ENCODE results near the gene AMMECR1.

AMMECR1 gene

DNA sequence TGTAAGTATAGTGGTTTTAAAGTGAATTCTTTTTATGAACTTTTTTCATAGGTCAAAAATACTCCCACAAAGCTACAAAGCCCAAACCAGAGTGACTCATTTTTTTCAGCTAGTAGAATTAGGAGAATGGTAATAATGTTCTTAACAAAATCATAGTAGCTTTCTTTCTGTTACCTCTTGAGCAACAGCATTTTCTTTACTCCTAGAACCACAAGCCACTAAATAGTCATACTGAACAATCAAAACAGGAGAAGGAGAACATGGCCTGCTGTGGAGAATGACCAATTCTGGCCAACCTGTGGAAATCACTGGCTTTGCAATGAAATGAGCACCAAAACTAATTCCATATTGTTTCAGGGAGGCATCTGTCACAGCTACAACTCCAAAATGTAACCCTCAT is 112.9 kb downstream of the AMMECR1 start:
- DNase-seq: no peak

DNA sequence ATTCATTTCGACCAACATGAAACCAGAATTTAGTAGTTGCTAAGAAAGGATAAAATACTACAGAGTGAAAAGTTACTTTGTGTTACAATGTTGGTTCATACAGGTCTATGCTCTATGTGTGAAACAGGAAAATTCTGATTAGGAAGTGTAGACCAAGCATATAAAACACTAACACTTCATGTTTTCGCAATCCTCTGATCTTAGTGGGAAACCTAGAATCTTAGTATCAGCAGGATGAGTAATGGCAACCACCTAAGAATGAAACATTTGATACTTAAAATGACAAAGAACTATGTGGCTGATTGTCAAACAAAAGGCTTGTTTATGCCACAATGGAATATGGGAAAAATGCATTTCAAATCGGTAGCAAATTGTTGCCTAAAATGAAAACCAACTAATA is 116.1 kb downstream of the AMMECR1 start:
- no peak for DNase-seq

DNA sequence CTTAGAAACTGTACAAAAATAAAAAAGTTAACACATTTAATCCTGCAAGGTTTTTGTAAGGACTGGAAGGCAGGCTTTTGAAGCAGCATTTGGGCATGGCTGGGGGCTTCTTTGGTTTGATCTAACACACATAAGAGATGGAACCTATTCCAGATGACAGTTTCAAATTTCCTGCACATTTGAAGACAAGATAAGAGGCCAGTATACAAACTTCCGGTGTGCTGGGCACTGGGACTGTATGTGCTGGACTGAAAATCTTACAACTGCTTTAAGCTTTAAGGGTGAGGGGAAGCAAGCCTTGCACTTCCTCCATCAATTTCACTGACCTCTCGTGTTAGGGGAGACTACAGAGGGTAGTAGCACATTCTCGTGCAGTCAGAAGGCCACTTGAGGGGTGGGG is 122.9 kb downstream of the AMMECR1 start:
- no peak for DNase-seq

GRCh38 chrX:110192516-110192915 is 125.4 kb downstream of the AMMECR1 start:
- no peak for DNase-seq

GRCh38 chrX:110188701-110189558 is 129.0 kb downstream of the AMMECR1 start:
- DNase-seq: no peak

DNA sequence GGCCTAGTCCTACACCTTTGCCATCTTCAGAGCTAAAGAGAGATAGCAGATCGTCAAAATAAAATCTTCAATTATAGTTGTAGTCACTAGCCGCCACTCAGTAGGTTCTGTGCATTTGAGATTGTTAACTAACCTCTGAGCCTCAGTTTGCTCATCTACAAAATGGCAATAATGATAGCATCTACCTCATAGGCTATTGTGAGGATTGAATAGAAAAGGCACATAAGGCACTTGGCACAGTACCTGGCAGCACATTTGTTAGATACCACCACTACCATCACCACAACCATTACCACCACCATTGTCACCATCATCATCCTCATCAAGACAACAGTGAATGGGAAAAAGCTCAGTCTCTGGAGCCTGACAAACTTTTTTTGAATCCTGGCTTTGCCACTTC is 134.6 kb downstream of the AMMECR1 start:
- DNase-seq: no peak

DNA sequence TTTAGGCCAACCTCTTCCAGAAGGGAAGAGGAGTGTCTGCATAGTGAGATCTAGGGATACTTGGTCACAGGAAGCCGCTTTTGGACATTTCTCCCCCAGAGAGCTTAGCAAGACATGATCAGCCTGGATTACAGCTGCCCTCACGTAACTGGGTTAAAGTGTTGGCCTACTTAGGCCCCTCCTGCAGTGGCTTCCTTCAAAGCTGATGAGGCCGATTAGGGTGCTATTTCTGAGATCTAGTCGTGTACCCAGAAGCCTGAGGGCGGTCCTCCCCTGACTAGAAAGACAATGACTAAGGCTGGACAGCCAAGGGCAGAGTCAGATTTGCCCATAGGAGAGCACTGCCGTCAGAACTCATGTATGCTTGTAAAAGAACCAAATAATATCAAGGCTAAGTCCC is 135.0 kb downstream of the AMMECR1 start:
- DNase-seq: no peak

DNA sequence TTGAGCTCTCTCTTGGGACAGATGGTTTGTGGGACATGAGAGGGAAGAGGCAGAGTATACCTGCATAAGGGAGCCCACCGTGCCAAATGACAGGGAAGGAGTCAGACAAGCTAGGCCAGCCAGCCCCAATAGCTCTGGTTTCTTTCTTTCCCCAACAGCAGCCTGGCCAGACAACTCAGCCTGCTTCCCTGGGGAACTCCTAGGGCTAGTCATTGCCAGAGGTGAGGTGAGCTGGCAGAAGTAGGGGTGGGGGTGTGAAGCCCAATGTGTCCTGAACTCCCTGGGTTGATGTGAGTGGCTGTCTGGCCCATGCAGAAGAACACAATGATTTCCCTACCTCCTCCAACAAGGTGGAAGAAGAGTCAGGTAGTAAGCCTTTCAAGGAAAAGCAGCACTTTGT is 135.5 kb downstream of the AMMECR1 start:
- DNase-seq: no peak

DNA sequence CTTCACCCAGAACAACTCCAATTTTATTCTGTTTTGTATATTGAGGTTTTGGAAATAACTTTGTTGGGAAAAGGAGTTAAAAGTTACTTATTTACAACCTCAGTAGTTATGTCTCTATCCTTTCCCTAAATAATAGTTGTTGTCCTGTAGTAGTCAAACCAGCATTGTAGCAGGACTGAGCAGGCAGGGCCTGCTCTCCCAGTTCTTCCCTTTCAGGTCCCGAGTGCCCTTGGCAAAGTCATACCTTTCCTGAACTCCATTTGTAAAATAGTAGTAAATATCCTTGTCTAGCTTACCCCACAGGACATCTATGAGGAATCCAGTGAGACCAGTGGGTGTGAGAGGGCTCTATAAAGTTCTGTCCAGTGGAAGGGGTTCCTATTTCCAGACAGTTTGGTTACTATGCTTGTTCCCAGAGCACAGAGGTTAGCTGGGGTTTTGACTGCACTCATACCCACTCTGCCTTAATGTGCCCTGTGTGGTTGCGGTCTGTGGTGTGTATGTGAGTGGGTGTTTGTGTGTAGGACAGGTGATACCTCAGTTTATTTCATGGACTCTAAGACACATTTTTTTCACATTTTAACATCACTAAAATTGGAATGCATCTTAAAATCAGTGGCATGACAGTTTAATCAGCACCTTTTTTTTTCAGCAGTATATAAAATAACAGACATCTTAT is 136.3 kb downstream of the AMMECR1 start:
- no peak for DNase-seq

DNA sequence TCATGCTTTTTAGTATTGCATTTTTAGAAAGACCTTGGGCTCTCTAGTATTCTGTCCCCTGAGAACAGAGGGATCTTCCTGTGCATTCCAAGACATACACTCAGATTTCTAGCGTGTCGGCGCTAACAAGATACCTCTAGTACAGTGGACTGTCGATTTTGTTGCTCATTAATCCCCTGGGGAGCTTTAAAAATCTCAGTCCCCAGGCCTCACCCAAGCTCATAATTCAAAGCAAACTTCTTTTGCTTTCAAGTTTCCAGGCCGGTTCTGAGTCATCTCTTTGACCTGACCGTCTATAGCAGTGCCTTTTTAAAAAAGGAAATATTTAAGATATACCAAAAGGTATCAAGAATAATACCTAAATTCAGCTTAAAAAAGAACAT is 137.0 kb downstream of the AMMECR1 start:
- DNase-seq: no peak

- no peak for DNase-seq
These were observed 137.5 kb downstream of the AMMECR1 start for GRCh38 chrX:110180176-110180927.

DNA sequence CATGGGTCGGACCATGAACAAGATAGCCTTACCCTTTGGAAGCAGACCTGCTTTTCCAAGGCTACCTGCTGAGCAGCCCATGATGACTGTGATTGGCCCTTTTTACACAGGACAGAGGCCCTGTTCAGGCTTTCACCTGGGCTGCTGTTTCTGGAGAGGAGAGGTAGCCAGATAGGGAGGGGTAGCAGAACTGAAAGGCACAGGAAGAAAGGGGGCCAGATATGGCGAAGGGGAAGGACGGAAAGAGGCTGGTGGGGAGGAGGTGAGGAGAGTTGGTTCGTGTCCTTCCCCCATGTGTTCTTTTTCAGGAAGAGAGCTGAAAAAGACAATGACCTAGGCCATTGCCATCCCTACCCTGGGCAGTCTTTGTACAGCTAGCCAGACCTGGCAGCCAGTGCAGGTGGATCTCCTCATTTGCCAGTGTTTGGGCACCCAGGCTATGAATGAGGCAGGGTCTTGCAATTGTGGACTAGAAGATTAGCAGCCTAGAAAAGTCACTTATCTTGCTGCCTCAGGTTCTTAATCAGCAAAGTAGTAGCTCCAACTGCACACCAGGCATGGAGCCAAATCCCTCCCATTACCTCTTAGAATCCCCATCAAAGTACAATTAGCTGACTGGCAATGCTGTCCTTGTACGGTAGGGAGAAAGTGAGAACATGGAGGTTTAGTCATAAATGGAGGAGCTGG is 139.6 kb downstream of the AMMECR1 start:
- no peak for DNase-seq

- DNase-seq: no peak
These were observed 142.2 kb downstream of the AMMECR1 start for GRCh38 chrX:110175696-110176095.

- DNase-seq: no peak
These were observed 142.7 kb downstream of the AMMECR1 start for GRCh38 chrX:110175146-110175545.

DNA sequence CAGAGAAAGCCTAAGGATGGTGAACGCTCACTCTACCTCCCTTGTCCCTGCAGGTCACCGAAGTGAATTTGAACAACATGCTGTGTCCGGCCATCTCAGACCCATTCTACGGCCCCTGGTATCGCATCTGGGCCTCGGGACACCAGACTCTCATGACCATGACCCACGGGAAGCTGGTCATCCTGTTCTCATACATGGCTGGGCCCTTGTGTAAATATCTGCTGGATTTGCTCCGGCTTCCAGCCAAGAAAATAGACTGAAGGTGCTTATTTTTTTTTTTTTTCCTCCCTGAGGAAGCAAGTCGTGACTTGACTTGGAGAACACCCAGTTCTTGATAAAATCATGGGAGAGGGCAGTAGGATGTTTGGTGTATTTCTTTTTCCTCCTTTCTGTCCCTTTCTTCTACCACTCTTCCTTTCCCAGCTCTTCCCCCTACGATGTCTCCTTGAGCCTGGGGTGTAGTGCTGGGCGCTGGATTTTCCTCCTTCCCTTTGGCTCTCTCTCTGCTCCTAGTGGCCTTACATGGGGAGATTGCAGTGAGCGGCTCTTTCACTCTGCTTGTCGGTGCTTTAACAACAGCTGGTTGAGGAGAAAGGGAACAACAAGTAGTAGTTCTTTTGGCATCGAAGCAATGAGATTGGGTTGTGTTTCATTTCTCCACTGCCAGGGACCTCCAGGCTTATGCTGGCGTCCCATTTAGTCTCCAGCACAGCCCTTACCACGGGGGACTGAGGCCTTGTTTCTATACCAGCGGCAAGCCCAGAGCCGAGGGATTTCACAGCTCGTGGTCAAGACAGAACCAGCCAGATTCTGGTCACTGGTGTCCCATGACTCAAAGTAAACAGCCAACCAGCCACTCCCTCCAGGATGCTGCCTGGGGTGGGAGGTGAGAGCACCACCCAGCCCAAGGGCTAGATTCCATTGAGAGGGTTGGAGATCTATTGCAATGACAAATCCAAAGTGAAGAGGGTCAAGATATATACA is 144.4 kb downstream of the AMMECR1 start:
- DNase-seq: no peak

- no peak for DNase-seq
These were observed 145.7 kb downstream of the AMMECR1 start for GRCh38 chrX:110172215-110172614.

- DNase-seq: no peak
These were observed 146.4 kb downstream of the AMMECR1 start for GRCh38 chrX:110171442-110171841.

GRCh38 chrX:110170029-110170428 is 147.9 kb downstream of the AMMECR1 start:
- DNase-seq: no peak

DNA sequence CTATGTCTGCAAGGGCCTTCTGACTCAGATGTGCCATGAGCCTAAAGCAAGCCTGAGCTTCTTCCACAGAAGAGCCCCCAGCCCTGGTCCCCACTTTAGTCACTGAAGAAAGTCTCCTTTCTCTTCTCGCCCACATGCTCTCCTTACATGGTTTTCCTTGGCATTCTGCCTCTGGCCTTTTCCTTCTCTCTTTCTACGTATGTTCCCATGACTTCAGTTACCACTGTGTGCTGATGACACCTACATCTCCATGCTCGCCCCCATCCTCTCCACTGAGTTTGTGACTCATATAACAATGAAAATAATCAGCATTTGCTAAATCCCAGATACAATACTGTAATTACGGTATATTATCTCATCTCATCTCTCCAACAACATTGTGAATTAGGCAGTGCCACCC is 149.3 kb downstream of the AMMECR1 start:
- no peak for DNase-seq

- no peak for DNase-seq
These were observed 149.9 kb downstream of the AMMECR1 start for GRCh38 chrX:110167952-110168451.

GRCh38 chrX:110163488-110163887 is 154.4 kb downstream of the AMMECR1 start:
- no peak for DNase-seq

DNA sequence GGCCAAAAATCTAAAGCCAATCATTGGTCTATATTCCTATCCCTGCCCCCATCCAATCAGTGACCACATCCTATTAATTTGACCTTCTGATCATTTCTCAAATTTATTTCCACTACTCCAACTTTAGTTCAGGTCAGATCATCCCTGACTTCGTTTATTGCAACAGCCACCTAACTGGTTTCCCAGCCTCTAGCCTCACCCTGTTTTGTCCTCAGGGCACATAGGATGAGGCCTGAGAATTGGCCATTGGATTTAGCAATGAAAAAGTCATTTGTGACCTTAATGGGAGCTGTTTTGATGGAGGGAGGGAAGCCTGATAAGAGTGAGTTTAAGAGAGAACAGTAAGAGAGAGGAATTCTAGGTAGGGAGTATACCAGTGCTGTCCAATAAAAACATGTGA is 155.0 kb downstream of the AMMECR1 start:
- DNase-seq: no peak

Measured in NCI-H1417 treated with DMSO at 0.1 percent for 48 hours (cell line).